OCI-LY3 (cell line): Measurements from ENCODE around the gene EYA2.

Experiments used
- CTCF ChIP-seq: fragments of 200-600, 300-600 bp; sonication (generic); IDR thresholded peaks from 2 replicates; pipeline ENCODE4 v1.5.1; 2014; ENCODE audit warnings: antibody characterized with exemption, low read length, low read depth
- EZH2phosphoT487 ChIP-seq: fragments of 200-600 bp; shearing (Covaris generic); IDR thresholded peaks from 2 replicates; pipeline ENCODE4 v1.6.1; 2018; ENCODE audit warnings: antibody characterized with exemption, mixed run types, low read depth

GRCh38 chr20:47040506-47041125 is 146.0 kb downstream of the EYA2 start:
- TF ChIP-seq CTCF (no peak), EZH2phosphoT487 (no peak)
